GM19238 (cell line): ENCODE data around the gene IRF1.

Experiments used
- DNase-seq: peaks from one replicate; pipeline ENCODE4 v3.0.0; 2011; ENCODE audit warnings: low spot score; ENCODE audit not compliant: insufficient read length

Gene IRF1

DNA sequence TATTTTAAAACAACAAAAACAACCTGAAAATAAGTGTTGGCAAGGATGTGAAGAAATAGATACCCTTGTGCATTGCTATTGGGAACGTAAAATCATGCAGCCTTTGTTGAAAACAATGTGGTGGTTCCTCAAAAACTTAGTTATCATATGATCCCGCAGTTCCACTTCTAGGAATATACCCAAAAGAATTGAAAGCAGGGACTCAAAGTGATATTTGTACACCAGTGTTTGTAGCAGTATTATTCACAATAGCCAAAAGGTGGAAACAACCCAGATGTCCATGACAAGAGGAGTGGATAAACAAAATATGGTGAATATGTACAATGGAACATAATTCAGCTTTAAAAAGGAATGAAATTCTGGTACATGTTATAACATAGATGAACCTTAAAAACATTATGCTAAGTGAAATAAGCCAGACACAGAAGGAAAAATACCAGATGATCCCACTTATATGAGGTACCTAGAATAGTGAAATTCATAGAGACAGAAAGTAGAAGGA is 29.0 kb downstream of the IRF1 start:
- no peak for DNase-seq

DNA sequence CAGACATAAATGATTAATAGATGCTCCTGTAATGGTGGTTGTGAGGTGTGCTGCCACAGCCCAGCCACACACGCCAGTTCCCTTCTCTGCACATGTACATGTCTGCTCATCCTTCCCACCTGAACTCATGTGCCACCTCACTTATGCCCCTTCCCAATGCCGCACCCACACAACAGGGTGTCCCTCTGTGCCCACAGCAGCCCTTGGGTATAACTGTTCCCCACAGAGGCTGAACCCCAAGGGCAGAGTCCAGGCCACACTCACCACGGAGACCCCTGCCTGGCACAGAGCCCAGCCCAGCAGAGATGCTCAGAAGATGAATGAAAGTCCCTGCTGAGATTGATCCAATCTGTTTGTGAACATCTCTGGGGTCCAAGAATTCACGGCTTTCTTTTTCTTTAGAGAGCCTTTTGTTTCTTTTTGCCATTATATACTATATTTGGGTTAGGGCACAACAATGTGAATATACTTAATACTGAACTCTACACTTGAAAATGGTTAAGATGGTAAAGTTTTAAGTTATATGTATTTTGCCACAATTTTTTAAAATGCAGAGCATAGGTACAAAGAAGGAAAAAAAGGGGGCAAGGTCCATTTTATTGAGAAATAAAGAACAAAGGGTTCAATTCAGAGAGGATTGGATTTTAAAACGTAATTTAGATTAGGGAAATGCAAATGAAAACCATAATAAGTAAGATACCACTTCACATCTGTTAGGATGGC is 29.6 kb downstream of the IRF1 start:
- DNase-seq: no peak

DNA sequence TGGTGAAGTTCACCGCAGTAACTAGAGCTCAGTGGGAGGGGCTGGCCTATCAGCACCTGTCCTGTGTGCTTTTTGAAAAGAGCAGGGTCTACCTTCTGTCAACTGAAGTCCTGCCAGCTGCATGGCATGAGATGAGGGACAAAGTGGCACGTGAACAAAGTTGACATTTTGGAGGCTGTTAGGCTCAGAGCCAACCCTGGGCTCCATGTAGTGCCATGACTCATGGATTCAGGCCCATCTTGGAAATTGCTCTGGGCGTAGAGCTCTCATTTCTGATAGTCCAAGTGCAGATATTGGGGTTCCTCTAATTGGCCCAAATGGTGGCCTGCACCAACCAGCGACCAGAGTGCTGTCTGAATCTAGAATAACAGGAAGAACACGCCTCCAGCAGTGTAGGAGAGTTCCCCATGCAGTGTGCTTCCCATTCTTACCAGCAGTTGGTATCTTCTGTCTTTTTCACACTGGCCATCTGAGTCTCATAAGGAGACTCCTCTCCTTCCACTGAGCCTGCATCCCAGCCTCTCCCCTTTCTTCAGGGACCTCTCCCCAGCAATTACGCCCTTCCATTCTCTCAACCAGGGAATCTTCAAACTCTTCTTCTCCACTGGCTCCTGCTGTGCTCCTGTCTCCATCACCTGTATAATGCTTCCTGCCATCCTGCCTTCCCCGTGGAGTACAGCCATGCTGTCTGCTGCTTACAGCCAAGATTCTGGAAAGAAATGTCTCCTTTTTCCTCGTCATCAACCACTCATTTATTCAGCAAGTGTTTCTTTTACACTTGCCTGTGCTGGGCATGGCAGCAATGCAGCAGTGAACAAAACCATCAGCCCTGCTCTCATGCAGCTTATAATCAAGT is 30.4 kb downstream of the IRF1 start:
- DNase-seq: no peak

DNA sequence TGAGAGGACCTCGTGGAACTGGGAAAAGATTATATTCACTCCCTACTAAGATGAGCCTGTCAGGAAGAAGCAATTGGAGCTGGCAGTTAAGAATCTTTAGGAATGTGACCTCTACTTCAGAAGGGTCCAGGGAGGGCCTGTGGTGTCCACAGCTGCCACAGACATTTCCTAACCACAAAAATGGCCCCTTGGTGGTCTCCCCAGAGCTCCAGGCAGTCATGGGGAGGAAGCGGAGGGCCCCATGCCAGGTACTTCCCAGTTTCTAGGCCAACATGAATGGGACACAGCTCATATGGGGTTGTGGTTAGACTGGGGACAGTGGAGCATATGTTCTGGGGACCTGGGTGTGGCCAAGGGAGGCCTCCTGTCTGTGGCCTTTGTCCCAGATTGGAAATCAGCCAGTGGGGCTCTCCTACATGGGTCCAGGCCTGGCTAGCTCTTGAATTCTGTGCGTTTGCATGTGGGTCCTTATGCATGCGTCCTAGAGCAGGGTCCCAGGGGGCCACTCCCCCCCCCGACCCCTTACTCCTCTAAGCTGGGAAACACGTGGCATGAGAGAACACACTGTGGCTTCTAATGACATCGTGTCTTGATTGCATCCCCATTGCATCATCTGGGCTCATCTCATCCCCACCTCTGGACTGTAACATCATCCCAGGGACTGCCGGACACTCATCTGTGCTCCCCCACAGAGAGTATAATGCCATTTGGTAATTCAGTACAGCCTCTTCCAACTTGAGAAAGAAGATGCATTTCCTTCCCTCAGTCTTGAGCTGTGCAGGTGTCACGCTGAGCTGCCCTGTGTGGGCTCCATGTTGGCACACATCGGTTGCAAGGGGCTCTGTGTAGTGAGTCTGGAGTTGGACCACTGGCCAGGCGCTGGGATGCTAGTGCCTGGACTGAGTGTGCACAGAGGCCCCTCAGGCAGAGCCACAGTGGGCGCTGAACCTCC is 31.3 kb downstream of the IRF1 start:
- DNase-seq: no peak

DNA sequence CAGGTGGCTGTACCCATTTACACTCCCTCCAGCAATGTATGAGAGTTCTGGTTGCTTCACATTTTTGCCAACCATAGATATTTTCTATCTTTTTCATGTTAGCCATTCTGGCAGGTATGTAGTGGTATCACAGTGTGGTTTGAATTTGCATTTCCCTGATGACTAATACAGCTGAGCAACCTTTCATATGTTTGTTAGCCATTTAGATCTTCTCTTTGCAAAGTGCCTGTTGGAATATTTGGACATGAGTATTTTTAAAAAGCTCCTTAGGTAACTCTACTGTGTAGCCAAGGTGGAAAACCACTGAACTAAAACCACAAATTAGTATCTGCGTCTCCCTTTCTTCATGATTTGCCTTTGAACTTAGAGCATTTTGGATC is 31.9 kb downstream of the IRF1 start:
- DNase-seq: no peak

DNA sequence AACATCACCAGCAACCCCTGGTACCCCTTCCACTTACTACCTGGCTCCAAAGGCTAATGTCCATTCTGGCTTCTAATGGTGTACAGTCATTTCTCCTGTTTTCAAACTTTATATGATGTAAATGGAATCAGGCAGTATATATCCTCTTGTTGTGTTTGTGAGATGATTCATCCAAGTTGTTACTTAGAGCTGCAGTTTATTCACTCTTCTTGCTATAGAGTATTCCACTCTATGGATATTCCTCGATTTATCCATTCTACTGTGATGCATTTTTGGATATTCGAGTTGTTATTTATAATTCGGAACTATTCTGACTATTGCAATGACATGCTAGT is 32.4 kb downstream of the IRF1 start:
- no peak for DNase-seq

DNA sequence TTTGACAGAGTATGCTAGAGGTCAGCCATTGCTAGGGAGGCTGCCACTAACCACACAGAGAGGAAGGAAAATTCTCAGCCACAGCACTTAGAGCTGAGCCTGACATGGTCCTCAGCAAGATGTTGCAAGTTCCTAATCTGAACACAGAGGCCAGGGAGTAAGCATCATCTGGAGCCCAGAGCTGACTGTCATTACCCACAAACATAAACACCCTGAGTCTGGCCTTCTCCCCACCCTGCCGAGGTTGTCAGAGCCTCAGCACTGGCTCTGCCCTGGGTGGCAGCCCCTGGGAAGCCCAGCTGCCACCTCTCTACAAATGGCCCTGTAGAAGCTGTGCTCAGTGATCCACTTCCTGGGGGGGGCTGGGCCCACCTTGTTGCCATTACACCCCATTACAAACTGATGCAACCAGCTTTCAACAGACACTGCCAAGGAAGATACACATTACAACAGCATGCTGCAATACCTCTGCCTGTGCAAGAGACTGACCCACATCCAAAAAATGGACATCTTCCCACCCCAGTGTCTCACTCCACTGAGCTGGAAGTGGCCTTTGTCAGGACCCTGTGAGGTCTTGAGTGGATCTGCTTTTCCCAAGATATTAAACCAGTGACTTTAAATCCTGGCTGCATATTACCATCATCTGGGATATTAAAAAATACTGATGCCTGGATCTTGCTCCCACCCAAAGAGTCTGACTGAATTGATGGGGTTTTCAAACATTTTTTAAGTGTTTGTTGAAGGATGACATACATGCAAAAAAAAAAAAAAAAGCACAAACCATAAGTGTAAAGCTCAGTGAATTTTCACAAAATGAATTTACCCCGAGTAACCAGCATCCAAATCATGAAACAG is 33.0 kb downstream of the IRF1 start:
- DNase-seq: no peak

DNA sequence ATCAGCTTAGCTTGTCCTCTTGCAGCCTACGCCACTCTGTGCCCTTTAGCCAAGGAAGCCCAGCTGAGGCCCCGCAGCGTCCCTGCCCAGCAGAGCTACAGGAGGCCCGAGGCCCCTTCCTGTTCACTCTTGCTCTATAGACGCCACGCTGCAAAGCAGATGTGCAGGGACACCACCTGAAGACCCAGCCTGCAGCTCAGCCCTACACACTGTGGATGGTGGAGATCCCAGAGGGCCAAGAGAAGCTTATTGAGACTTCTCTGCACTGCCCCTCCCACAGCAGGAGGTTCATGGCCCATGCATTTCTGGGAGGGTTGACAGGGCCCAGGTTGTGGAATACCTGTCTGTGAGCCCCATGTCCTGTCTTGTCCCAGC is 33.6 kb downstream of the IRF1 start:
- no peak for DNase-seq

DNA sequence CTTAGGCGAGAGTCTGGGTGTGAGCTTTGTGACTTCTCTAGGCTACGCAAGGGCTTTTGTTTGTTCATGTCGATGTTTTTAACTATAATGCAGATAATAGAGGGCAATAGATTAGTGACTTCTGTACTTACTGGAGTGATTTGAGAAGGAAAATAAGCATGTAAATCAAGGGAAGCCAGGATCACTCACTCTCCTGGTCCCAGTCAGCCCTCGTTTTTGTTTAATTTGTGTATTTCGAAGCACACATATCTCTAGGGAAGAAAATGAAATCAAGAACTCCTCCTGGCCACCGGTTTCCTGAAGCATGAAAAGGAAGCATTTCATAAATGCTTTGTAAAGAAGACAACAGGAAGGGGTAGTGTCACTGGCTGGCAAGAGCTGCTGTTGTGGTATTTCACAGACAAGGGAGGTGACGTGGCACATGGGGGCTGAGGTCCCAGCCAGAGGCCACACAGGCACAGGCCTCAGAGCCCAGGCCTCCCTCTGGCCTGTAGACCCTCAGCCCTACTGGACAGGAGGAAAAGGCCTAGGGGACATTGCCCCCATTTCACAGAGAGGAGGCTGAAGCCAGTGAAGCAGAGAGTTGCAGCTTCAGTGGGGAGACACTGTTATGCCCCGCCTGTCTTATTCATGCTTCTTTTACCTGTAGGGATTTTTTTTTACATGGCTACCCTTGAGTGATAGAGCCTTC is 34.1 kb downstream of the IRF1 start:
- no peak for DNase-seq

DNA sequence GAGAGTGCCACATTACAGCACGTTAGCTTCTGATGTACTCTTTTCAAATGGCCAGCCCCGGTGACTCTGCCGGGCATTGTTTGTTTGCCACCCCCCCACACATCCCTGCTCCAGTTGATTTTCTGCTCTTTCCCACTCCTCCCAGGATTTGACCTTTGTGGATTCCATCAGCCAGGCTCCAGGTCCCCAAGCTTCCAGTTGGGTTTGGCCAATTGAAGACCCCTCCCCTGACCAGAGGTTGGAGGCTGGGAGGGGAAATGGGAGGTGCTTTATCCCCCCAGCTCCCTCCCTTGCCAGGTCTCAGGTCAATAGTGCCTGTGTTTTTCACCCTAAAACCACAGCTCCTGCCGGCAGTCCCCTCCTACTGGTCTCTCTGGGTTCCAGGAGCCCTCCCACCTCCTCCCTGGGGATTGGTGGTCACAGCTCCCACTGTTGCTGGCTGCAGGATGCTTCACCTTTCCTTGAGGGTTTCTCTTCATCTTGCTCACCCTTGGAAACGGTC is 34.9 kb downstream of the IRF1 start:
- DNase-seq: no peak

DNA sequence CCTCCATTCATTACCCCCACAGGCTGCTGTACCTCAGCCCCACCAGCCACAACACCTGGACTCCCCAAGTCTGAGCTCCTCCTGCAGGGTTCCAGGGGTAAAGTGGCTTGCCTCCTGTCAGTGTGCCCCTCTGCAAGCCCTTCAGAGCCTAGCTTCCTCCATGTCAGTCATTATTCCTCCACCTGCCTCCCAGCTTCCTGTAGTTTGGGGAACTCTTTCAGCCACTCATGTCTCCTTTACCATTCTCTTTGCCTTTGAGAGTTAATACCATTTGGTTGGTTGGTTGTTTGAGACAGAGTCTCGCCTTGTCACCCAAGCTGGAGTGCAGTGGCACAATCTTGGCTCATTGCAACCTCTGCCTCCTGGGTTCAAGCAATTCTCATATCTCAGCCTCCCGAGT is 36.2 kb downstream of the IRF1 start:
- DNase-seq: no peak

DNA sequence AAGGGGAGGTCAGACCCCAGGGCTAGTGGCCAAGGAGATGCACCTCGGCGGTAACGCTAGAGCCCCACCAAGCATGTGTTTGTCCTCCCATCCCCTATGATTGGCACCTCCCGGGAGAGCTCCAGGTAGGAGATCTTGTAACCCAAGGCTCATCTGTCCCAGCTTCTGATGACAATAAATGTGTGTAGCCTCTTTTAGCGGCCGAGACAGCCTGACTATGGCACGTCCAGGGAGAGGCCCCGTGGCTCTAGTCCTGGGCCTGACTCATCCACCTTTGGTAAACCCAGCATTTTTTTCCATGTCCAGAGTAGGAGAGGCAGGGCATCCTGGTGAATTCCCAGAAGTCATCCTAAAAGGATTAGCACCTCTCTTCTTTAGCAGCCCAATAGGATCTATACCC is 39.2 kb downstream of the IRF1 start:
- no peak for DNase-seq

DNA sequence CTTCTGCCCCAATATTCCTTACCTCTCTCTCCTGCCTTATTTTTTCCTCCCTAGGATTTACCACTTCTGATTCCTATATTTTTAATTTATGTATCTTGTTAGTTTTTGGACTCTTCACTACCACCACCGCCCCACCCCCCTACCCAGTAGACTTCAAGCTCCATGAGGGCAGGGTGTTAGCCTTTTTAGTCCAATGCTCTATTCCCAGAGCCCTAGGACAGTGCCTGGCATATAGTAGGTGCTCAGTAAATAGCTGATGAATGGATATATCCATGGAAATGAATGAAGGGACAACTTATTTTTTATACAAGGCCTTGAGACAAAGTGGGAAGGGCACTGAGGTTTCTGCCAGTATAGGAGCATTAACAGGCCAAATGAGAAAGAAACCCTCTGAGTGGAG is 41.5 kb downstream of the IRF1 start:
- no peak for DNase-seq

DNA sequence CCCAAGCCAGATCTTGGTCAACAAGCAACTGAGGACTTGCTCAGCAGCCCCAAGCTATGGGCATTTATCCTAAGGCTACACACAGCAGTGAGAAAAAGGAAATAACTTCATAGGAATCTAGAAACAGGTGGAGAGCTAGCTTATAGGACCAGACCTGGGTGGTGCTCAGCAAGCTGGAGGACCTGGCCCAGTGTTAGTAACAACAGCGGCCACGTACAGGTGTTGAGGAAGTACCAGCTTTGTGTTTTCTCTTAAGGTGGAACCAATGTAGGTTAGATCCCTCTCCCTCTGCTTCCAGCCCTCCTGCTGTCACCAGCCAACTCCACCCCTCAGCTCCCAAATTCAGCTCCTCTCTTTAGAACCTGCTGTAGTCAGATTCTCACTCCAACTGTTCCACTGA is 43.4 kb downstream of the IRF1 start:
- no peak for DNase-seq

DNA sequence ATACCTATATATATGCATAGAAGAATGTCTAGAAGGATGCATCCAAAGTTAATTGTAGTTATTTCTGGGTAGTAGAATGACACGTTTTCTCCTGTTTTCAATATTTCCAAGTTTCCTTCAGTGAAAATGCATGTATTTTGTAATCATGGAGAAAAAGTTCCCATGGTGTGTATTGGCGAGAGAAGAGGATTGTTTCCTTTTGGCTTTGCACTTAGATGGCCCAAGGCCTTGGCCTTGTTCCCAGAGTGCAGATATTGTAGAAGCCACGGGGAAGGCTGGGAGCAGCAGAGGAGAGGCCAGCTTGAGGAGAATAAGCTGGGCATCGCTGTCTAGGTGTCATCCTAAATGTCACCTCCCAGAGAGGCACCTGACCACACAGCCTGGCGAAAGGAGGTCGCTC is 44.0 kb downstream of the IRF1 start:
- DNase-seq: no peak

DNA sequence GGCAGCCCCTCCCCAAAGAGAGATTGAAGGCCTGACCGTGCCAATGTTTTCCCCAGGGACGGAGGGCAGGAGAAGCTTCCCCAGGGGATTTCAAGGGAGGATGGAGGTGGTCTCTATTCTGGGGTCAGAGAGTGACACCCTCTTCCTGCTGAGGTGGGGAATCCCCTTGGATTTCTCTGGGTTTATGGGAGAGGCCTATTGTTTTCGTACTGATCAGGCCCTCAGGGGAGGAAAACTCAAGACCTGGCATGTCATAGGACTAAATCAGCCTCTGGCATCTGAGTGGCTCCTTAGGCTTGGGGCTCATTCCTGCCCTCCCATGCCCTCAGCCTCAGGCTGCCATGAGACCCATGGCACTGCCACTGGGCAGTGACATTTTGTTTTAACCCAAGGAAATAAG is 44.6 kb downstream of the IRF1 start:
- no peak for DNase-seq

DNA sequence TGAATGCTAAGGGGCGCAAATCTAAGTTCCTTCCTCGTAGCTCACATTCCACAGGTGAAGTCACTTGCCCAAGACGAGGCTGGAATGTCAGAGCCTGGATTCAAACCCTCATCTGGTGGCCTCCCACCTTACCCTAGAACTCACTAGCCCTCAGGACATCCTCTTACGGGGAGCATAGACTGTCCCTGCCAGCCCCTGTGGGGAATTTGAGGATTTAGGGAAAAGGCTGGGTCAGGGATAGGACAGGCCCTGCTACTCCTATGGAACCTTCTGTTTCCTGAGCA is 45.0 kb downstream of the IRF1 start:
- no peak for DNase-seq

DNA sequence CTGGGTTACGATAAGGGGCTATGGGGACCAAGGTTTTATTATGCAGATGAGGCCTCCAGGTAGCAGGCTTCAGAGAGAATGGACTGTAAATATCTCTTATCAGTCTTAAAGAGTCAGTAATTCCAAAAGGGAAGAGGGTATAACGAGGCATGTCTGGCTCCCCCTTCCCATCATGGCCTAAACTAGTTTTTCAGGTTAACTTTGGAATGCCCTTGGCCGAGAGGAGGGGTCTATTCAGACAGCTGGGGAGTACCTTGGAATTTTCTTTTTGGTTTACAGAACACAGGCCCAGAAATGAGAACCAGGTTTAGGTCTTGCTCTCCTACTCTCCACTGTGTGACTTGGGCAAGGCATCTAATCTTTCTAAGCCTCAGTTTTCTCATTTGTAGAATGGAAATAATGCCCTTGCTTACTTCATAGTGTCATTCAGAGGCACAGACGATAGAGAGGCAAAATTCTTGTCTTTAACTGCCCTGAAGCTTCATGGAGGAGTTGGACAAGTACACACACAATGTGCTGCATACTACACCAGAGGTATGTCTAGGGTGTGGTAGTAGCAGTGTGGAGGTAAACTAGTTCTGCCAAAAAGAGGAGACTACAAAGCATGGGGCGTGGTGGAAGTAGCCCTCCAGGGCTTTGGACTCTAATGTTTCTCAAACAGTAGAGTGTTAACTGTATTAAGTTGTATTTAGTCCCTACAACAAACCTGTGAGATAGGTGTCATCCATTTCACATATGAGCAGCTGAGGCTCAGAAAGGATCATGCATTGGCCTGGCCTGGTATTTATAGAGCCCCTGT is 45.5 kb downstream of the IRF1 start:
- DNase-seq: no peak

DNA sequence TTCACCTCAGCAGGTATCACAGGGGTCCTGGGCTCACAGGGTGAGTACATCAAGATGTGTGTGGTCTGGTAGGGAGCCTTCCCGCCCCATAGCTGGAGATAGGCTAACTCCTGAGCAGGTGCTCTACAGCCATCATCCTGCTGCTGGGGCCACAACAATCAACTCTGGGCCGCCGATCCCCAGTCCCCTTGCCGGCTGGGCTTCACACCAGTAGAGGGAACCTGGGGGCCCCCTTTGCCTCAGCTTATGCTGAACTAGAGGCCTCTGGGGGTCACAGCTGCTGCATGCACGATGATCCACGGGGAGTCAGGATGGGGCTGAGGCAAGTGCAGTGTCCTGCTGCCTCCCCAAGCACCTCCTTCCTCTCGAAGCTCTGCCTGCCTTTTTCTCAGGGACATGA is 46.5 kb downstream of the IRF1 start:
- no peak for DNase-seq
